ENCODE measurements around the gene RSAD1.

Gene RSAD1

DNA sequence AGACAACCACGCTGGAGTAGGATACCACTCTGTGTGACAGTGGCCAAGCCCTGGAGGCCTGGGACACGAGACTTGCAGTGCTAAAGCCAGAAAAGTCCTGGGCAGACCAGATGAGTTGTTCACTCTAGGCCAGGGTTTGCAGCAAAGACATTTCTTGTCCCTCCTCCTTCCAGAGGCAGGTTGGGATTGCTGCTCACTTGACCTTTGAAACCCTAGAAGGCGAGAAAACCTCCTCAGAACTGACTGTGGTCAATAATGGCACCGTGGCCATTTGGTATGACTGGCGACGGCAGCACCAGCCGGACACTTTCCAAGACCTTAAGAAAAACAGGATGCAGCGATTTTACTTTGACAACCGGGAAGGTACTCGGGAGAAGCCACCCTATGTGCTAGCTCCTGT, 44.1 kb downstream of the RSAD1 start:
- DNase-seq, result no peak

DNA sequence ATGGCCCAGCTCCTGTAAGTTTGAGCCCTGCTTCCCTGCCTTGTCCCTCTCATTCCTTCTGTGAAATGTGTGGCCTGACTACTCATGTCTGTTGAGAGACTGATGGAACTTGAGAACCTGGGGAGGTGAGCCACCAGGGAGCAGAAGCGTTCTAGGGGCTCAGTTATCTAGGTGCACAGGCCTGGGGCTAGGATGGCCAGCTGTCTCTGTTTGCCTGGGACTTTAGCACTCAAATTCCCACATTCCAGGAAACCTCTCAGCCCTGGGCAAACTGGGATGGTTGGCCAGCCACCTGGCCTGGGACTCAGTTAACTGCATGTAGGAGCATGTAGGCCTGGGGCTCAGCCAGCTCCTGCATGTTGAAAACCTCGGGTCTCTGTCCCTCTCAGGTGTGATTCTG, 44.5 kb downstream of the RSAD1 start:
- DNase-seq, result no peak

DNA sequence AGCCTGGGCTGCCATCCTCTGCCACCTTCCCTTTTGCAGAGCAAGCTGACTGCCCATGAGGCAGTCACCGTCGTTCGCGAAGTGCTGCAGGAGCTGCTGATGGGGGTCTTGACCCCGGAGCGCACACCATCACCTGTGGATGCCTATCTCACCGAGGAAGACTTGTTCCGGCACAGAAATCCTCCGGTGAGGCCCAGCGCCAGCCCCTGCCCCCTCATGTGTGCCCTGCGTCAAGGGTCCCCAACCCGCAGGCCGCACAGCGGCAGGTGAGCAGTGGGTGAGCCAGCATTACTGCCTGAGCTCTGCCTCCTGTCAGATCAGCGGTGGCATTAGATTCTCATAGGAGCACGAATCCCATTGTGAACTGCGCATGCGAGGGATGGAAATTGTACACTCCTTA, 46.2 kb downstream of the RSAD1 start:
- DNase-seq, result no peak

DNA sequence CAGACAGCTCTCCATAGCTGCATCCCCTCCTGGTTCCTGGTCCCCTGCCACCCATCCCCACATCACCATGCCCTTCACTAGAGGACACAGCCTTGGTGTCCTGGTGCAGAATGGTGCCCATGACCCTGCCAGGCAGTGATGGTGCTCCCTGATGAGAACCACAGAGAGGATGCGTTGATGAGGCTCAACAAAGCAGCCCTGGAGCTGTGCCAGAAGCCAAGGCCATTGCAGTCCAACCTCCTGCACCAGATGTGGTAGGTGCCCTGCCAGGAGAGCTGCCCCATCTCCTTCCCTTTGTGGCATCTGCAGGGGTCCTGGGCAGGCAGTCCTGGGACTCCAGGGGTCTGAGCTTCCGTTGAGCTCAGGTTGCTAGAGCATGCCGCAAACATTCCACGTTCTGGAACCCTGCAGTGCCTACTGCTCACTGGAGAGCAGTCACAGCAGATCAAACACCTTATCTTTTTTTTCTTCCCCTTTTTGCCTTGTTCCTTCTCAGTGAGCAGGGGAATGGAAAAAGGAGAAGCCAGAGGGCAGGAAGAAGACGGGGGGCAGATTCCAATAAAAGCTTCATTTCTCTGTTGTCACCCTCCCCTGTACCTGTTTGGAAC, 48.6 kb downstream of the RSAD1 start:
- peak; percentile 42 for DNase-seq

DNA sequence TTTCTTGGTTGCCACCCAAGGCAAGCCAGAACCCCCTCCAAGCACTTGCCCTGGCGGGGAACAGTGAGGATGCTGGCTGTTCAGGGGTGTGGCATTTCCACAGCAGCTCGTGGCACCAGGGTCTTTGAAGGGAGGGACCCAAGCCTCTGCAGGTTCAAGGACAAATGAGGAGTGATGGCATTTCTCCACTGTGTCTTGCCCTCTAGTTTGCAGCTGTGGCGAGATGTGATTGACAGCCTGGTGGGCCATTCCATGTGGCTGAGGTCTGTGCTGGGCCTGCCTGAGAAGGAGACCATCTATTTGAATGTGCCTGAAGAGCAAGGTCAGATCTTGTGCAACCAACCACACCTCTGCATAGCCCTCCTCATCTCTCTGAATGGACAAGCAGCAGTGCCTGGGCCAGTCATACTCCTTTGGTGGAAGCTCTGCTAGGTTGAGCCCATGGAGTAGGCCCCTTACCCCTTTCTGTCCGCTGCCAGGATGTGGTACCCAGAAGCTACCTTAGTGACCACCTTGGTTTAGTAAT, 49.4 kb downstream of the RSAD1 start:
- DNase-seq, result no peak

DNA sequence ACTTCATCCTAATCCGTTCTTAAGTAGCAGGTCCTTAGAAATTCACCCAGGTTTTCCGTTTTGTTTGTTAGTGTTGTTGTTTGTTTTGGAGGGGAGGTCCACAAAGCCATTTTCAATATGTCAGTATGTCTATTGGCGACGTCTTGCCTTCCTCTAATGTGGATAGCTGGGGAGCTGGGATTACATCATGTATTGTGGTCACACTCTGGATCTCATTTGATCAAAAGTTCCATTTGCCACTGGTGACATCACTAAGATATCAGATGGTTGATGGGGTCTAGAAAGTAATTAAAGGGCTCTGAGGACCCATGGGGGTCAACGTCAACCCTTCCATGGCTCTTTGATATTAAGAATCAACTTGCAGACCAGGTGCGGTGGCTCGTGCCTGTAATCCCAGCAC, 51.2 kb downstream of the RSAD1 start:
- DNase-seq, result no peak

DNA sequence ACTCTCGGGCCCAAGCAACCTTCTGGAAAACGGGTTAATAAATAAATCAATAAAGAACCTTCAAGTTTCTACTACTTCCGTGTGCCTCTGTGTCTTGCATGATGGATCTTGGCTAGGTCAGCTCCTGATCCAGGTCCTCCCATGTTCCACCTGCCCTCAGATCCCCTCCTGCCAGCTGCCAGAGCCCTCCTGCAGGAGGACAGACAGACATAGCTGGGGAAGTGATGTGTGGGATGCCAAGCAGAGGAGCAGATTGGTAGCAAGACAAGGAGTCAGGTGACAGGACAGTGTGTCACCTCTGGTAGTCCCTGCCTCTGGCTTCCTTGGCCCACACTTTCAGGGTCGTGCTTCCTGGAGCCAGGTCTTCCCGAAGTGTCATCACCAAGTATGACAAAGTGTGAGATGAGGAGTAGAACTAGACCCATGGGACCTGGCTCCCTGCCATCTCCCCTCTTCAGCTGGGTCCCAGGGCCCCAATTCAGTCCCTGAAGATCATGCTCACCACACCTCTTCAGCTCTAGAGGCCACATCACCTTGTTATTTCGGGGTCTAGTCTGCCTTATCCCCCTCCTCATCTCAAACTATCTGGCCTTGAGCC, 52.9 kb downstream of the RSAD1 start:
- no peak for DNase-seq

DNA sequence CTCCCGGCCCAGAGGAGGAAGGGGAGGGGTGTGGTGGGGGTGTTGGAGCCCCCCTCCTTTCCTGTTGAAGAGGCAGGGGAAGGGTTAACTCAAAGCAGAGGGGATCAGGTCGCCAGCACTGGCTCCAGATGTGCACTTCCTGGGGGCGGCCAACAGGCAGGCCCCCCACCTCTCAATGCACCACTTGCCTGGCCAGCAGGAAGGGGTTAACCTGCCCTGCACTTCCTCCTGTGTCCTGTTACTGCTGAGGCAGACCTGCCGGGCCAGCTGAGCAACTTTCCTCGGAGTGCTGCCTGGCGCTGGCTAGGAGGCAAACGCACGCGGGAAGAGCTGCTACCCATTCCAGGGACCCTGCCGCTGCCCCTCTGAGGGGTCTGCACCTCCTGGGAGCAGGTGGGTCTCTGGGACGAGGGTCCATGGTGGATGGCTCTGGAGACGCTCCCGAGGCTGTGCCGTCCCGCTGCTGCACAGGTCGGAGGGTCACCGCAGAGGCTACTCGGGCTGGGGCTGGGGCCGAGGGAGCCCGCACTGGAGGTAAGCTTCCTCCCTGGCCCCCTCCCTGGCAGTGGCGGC, 53.9 kb downstream of the RSAD1 start, which contains the start of gene EPN3:
EPN3 (plus strand) TSS at position 284 of the 573 bp plus-strand sequence. CDS start 3,822 bp downstream, outside the sequence.
- no peak for DNase-seq

DNA sequence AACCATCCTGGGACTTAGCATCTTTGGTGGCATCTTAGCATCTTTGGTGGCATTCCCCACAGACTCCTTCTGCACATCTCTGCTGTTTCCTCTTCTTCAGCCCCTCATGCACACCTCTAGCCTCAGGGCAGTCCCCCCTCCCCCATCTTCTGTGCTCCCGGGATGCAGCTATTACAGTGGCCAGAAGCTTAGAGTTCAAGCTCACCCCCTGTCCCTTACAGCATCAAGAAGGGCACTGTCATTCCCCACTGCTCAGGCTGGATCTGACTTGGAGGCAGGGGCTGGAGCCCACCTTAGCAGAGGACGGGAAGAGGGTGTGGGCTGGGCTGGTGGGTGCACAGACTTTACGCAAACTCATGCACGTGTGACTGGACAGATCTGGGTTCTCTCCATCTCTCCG, 54.5 kb downstream of the RSAD1 start:
- no peak for DNase-seq

DNA sequence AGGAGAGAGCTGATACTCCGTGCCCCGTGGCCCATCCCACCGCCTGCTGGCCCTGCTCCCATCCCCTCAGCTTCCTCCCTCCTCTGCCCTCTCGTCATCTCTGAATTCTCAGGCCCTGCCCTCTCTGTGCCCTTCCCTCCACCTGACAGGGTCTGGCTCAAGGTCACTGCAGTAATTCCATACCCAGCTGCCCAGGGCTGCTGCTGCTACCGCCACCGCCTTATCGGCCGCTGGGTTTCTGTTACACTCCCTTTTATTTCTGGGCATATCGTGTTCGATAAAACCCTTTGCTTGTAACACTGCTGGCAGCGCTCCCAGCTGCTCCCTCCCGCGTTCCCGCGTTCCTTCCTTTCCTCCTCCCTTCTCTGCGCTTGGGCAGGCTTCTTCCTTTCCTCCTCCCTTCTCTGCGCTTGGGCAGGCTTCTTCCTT, 55.1 kb downstream of the RSAD1 start:
- no peak for DNase-seq

DNA sequence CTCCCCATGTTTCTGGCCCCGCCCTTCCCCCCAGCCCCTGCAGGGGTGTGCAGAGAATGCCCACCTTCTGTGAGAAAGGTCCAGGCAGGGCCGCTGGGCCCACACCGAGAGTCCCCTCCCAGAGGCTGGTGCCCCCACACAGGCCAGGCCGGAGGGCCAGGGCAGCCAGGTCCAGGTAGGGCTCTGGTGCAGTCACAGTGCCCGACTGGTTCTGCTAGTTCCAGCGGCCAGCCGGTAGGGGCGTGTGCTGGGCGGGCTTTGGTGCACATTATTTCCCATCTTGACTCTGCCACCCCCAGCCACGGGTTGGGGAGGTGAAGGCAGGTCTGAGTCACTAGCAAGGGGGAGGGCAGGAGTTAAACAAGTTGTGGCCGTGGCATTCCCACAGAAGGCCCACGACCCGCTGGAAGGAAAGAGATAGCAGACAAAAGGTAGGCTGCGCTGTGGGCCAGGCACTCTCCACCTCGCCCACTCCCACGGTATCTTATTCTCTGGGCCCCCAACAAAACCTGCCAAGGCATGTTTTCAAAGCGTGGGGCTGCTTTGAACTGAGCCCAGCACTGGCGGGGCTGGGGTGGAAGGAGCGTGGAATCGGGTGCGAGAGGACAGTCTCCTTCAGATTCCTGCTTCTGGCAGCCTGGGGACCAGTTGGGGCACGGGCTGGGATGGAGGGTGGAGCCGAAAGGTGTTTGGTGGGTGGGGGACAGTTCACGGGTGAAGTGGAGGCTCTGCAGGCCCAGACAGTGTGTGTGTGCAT, 55.7 kb downstream of the RSAD1 start:
- no peak for DNase-seq

DNA sequence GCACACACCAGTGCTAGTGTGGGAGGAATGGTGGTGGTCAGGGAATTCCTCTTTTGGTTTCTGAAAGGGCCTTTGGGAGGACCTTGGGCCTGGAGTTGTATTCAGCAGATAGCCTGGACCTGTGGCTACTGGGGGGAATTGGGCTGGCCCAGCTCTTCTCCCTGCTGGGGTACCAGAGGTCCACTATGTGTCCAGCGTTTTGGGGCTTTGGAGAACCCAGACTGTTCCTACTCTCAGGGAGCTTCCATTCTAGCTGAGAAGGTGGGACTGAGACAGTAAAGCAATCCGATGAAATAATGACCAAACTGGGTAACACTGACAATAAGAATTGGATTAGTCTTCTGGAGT, 56.3 kb downstream of the RSAD1 start:
- DNase-seq, result no peak

DNA sequence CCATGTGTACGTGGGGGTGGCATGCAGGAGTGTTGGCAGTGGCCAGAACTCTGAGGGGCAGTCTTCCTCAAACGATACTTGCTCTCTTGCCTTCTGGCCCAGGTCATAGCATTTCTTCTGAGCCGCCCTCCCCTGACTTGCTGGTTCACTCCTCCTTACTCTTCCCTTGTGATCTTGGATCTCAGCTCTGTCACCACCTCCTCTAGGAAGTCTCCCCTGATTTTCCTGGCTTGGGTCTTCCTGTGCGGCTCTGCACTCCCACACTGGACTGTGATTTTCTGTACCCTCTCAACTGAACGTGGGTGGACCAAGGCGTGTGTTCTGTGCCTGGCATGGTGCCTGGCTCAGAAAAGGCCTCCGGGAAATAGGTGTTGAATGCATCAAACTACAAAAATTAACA, 56.7 kb downstream of the RSAD1 start:
- DNase-seq, result no peak

Measured in RPMI8226 (cell line).